Neural cell (in vitro differentiated cells): Measurements from ENCODE around the gene KCNAB2.

Source experiments
- EZH2 ChIP-seq: fragments of 200-600, 300-800 bp; shearing (Covaris generic), sonication (generic); IDR thresholded peaks from 2 replicates; pipeline ENCODE4 v1.6.1; 2014; ENCODE audit warnings: antibody characterized with exemption, low read length, borderline replicate concordance, mild to moderate bottlenecking; ENCODE audit not compliant: insufficient read depth, poor library complexity, severe bottlenecking
- MXI1 ChIP-seq: fragments of 450-650 bp; conservative IDR thresholded peaks from 2 replicates; pipeline ENCODE4 v1.6.1; 2014; ENCODE audit warnings: antibody characterized with exemption, mild to moderate bottlenecking; ENCODE audit not compliant: poor library complexity, severe bottlenecking
- POLR2AphosphoS5 ChIP-seq: IDR thresholded peaks from 2 replicates; pipeline ENCODE4 v1.6.1; 2012
- RAD21 ChIP-seq: fragments of 450-650 bp; conservative IDR thresholded peaks from 2 replicates; pipeline ENCODE4 v1.6.1; 2014; ENCODE audit warnings: antibody characterized with exemption, mild to moderate bottlenecking, moderate library complexity
- SMC3 ChIP-seq: fragments of 450-650 bp; conservative IDR thresholded peaks from 2 replicates; pipeline ENCODE4 v1.6.1; 2014; ENCODE audit warnings: antibody characterized with exemption, mild to moderate bottlenecking, moderate library complexity; ENCODE audit not compliant: poor library complexity
- TAF1 ChIP-seq: IDR thresholded peaks from 2 replicates; pipeline ENCODE4 v1.6.1; 2012; ENCODE audit warnings: low read depth
- TF ChIP-seq, protein P1 (sequence below): IDR thresholded peaks from 2 replicates; pipeline ENCODE4 v1.6.1; 2012; ENCODE audit warnings: borderline replicate concordance
- TF ChIP-seq, protein P2 (sequence below): fragments of 450-650 bp; IDR thresholded peaks from 2 replicates; pipeline ENCODE4 v1.5.1; 2014; ENCODE audit warnings: antibody characterized with exemption, mild to moderate bottlenecking, moderate library complexity; ENCODE audit not compliant: poor library complexity, severe bottlenecking

DNA sequence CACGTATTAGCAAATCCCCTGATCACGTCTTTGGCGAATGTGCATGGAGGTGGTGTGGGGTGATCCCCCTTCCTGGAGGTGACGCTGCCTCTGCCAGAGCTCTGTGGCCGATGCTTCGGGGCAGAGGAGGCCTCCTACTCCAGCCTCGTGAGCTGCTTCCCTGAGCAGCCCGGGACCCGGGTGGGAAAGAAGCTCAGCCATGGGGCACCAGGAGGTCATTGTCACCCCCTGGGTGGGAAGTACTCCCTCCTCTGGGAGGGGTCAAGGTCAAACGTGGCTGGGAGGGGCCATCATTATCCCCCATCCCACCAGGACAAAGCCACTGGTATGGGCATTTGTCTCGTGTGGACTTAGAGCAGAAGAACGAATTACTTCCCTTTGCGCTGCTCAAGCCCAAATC, 40.7 kb downstream of the KCNAB2 start:
- TF ChIP-seq TAF1 (no peak), EZH2 (no peak), POLR2AphosphoS5 (no peak), MXI1 (no peak), RAD21 (no peak), SMC3 (no peak)
- TF ChIP-seq, protein P1, sequence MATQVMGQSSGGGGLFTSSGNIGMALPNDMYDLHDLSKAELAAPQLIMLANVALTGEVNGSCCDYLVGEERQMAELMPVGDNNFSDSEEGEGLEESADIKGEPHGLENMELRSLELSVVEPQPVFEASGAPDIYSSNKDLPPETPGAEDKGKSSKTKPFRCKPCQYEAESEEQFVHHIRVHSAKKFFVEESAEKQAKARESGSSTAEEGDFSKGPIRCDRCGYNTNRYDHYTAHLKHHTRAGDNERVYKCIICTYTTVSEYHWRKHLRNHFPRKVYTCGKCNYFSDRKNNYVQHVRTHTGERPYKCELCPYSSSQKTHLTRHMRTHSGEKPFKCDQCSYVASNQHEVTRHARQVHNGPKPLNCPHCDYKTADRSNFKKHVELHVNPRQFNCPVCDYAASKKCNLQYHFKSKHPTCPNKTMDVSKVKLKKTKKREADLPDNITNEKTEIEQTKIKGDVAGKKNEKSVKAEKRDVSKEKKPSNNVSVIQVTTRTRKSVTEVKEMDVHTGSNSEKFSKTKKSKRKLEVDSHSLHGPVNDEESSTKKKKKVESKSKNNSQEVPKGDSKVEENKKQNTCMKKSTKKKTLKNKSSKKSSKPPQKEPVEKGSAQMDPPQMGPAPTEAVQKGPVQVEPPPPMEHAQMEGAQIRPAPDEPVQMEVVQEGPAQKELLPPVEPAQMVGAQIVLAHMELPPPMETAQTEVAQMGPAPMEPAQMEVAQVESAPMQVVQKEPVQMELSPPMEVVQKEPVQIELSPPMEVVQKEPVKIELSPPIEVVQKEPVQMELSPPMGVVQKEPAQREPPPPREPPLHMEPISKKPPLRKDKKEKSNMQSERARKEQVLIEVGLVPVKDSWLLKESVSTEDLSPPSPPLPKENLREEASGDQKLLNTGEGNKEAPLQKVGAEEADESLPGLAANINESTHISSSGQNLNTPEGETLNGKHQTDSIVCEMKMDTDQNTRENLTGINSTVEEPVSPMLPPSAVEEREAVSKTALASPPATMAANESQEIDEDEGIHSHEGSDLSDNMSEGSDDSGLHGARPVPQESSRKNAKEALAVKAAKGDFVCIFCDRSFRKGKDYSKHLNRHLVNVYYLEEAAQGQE: no peak
- TF ChIP-seq, protein P2, sequence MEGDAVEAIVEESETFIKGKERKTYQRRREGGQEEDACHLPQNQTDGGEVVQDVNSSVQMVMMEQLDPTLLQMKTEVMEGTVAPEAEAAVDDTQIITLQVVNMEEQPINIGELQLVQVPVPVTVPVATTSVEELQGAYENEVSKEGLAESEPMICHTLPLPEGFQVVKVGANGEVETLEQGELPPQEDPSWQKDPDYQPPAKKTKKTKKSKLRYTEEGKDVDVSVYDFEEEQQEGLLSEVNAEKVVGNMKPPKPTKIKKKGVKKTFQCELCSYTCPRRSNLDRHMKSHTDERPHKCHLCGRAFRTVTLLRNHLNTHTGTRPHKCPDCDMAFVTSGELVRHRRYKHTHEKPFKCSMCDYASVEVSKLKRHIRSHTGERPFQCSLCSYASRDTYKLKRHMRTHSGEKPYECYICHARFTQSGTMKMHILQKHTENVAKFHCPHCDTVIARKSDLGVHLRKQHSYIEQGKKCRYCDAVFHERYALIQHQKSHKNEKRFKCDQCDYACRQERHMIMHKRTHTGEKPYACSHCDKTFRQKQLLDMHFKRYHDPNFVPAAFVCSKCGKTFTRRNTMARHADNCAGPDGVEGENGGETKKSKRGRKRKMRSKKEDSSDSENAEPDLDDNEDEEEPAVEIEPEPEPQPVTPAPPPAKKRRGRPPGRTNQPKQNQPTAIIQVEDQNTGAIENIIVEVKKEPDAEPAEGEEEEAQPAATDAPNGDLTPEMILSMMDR: no peak
